ENCODE measurements around the gene IREB2.

DNA sequence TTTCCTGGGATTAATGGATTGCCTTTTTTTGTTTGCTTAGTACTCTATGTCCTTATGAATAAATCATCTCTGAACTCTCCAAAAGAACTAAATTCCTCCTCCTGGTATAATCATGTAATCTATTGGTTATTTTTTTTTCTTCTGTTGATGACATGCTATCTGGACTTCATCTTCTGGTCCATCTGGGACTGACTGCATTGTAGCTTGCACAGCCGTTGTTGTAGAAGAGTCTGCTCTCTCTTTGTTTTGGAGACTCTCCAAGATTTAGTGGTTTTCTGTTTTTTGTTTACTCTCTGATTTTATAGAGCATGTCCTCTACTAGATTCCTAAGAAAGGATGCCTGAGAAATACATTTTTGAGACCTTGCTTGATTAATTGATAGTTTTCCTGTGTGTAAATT is 19.1 kb downstream of the IREB2 start:
- TF ChIP-seq POLR2A (IDR thresholded peaks at IDR 0.05) (no peak), EP300 (IDR thresholded peaks at IDR 0.05; ENCODE audit: low read depth) (no peak), POLR2AphosphoS5 (IDR thresholded peaks at IDR 0.05) (peak in 2 of 3 donors; percentile 13 to 32)
- TF ChIP-seq, protein P1, sequence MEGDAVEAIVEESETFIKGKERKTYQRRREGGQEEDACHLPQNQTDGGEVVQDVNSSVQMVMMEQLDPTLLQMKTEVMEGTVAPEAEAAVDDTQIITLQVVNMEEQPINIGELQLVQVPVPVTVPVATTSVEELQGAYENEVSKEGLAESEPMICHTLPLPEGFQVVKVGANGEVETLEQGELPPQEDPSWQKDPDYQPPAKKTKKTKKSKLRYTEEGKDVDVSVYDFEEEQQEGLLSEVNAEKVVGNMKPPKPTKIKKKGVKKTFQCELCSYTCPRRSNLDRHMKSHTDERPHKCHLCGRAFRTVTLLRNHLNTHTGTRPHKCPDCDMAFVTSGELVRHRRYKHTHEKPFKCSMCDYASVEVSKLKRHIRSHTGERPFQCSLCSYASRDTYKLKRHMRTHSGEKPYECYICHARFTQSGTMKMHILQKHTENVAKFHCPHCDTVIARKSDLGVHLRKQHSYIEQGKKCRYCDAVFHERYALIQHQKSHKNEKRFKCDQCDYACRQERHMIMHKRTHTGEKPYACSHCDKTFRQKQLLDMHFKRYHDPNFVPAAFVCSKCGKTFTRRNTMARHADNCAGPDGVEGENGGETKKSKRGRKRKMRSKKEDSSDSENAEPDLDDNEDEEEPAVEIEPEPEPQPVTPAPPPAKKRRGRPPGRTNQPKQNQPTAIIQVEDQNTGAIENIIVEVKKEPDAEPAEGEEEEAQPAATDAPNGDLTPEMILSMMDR (IDR thresholded peaks at IDR 0.05): no peak
